Transverse colon (tissue), 4 donors: ENCODE data around the gene TP53TG5.

Experiments used
- CTCF ChIP-seq, 5 experiments: fragments of 200-600 bp in 3 of 5; fragments of 450-650 bp in 2 of 5; sonication (generic) in 3 of 5; IDR thresholded peaks; 1 replicate in 2 of 5; 2 replicates in 3 of 5; pipeline ENCODE4 v1.5.1; 2016 to 2017; ENCODE audit warnings: antibody characterized with exemption in 5 of 5, inconsistent platforms in 3 of 5, mild to moderate bottlenecking in 2 of 5, moderate library complexity in 1 of 5
- POLR2A ChIP-seq: fragments of 450-650 bp; IDR thresholded peaks from one replicate; pipeline ENCODE4 v1.6.1; 2016; ENCODE audit warnings: antibody characterized with exemption, mild to moderate bottlenecking, moderate library complexity
- POLR2AphosphoS5 ChIP-seq, 3 donors: sonication (generic); formaldehyde crosslinking; IDR thresholded peaks; one replicate each; pipeline ENCODE4 v1.6.1; 2016; ENCODE audit warnings: antibody characterized with exemption in 3 of 3

- TF ChIP-seq POLR2AphosphoS5 (IDR thresholded peaks at IDR 0.05) (no peak), CTCF (IDR thresholded peaks at IDR 0.05) (no peak), POLR2A (no peak)
Observed at GRCh38 chr20:45328451-45328850, 49.7 kb downstream of the TP53TG5 start.
